NT2/D1 (cell line): Measurements from ENCODE around the gene LAD1.

Source experiments
- SUZ12 ChIP-seq: IDR thresholded peaks from 2 replicates; pipeline ENCODE4 v1.6.1; 2011; ENCODE audit not compliant: insufficient read length, insufficient read depth; ENCODE audit errors: extremely low read depth
- YY1 ChIP-seq: IDR thresholded peaks from 2 replicates; pipeline ENCODE4 v1.6.1; 2011; ENCODE audit not compliant: insufficient read length, insufficient read depth
- ZNF274 ChIP-seq: IDR thresholded peaks from 2 replicates; pipeline ENCODE4 v1.6.1; 2011; ENCODE audit warnings: mild to moderate bottlenecking, low read depth, low read length

DNA sequence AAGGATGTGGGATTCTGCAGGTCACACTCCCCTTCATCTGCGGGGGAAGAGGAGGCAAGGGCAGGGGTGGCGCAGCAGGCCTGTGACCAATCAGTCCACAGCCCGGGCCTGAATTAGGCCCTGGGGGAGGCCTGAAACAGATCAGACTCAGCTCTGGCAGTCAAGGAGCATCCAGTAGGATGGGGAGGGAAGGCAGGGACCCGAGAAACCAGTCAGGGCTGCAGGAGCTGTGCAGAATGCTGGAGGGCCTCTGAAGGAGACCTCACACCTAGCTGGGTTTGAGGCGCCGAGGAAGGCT, 34.4 kb downstream of the LAD1 start:
- TF ChIP-seq ZNF274 (no peak), YY1 (no peak), SUZ12 (no peak)
